Neural cell (in vitro differentiated cells): ENCODE data around the gene GALNT2. TPM values are rescaled to one million over a fixed set of nuclear protein-coding genes. Genes with fewer than 3 reads are reported as not detected.

Experiments used
- H2AFZ ChIP-seq: fragments of 200-600, 300-800 bp; sonication (generic), shearing (Covaris generic); 2 replicates; pipeline ENCODE4 v1.6.0; 2014; ENCODE audit warnings: low read depth, mild to moderate bottlenecking, antibody characterized with exemption, low read length, moderate library complexity
- H3F3A ChIP-seq: fragments of 200-600 bp; shearing (Covaris generic); 2 replicates; pipeline ENCODE4 v1.6.1; 2016; ENCODE audit warnings: mild to moderate bottlenecking, moderate library complexity, mixed read lengths, antibody characterized with exemption, low read length; ENCODE audit not compliant: insufficient read depth, poor library complexity, severe bottlenecking
- H3K27ac ChIP-seq: fragments of 200-600, 300-800 bp; sonication (generic), shearing (Covaris generic); 2 replicates; pipeline ENCODE4 v1.5.1; 2014; ENCODE audit warnings: mild to moderate bottlenecking, low read length, moderate library complexity
- H3K27me3 ChIP-seq: fragments of 300-800, 200-600 bp; sonication (generic), shearing (Covaris generic); 2 replicates; pipeline ENCODE4 v1.6.0; 2014; ENCODE audit warnings: mild to moderate bottlenecking, low read depth, low read length, moderate library complexity; ENCODE audit not compliant: insufficient read depth
- H3K36me3 ChIP-seq: fragments of 300-800, 200-600 bp; sonication (generic), shearing (Covaris generic); 2 replicates; pipeline ENCODE4 v1.5.1; 2014; ENCODE audit warnings: mild to moderate bottlenecking, antibody characterized with exemption, low read length, moderate library complexity; ENCODE audit not compliant: insufficient read depth
- H3K4me2 ChIP-seq: fragments of 300-800, 200-600 bp; sonication (generic), shearing (Covaris generic); 2 replicates; pipeline ENCODE4 v1.6.0; 2014; ENCODE audit warnings: mild to moderate bottlenecking, low read length
- H3K4me3 ChIP-seq: fragments of 300-800, 200-600 bp; sonication (generic), shearing (Covaris generic); 2 replicates; pipeline ENCODE4 v1.5.1; 2014; ENCODE audit warnings: mild to moderate bottlenecking, low read length, moderate library complexity
- H3K79me2 ChIP-seq: fragments of 200-600 bp; shearing (Covaris generic); replicated peaks from 2 replicates; pipeline ENCODE4 v1.6.0; 2014; ENCODE audit warnings: mild to moderate bottlenecking, low read length, moderate library complexity; ENCODE audit not compliant: insufficient read depth
- H3K9ac ChIP-seq: fragments of 300-800, 200-600 bp; sonication (generic), shearing (Covaris generic); 2 replicates; pipeline ENCODE4 v1.6.1; 2016; ENCODE audit warnings: mild to moderate bottlenecking, low read length, mixed read lengths
- H3K9me2 ChIP-seq: fragments of 200-600 bp; shearing (Covaris generic); 2 replicates; pipeline ENCODE4 v1.6.1; 2016; ENCODE audit warnings: mild to moderate bottlenecking, low read length, mixed read lengths; ENCODE audit not compliant: insufficient read depth
- H3K9me3 ChIP-seq: fragments of 200-600, 300-800 bp; sonication (generic), shearing (Covaris generic); 2 replicates; pipeline ENCODE4 v1.6.1; 2016; ENCODE audit warnings: mild to moderate bottlenecking, mixed run types, low read length, moderate library complexity, mixed read lengths
- H4K20me1 ChIP-seq: fragments of 200-600 bp; shearing (Covaris generic); 2 replicates; pipeline ENCODE4 v1.6.1; 2016; ENCODE audit warnings: mild to moderate bottlenecking, mixed run types; ENCODE audit not compliant: insufficient read depth
- CTCF ChIP-seq: fragments of 450-650 bp; IDR thresholded peaks from 2 replicates; pipeline ENCODE4 v1.5.1; 2014; ENCODE audit warnings: antibody characterized with exemption, mild to moderate bottlenecking, moderate library complexity; ENCODE audit not compliant: poor library complexity, severe bottlenecking
- EP300 ChIP-seq: fragments of 450-650 bp; conservative IDR thresholded peaks from 2 replicates; pipeline ENCODE4 v1.6.1; 2014; ENCODE audit warnings: antibody characterized with exemption, mild to moderate bottlenecking, moderate library complexity; ENCODE audit not compliant: poor library complexity, severe bottlenecking
- EZH2 ChIP-seq: fragments of 200-600, 300-800 bp; shearing (Covaris generic), sonication (generic); IDR thresholded peaks from 2 replicates; pipeline ENCODE4 v1.6.1; 2014; ENCODE audit warnings: antibody characterized with exemption, low read length, borderline replicate concordance, mild to moderate bottlenecking; ENCODE audit not compliant: insufficient read depth, poor library complexity, severe bottlenecking
- MXI1 ChIP-seq: fragments of 450-650 bp; conservative IDR thresholded peaks from 2 replicates; pipeline ENCODE4 v1.6.1; 2014; ENCODE audit warnings: antibody characterized with exemption, mild to moderate bottlenecking; ENCODE audit not compliant: poor library complexity, severe bottlenecking
- POLR2AphosphoS5 ChIP-seq: IDR thresholded peaks from 2 replicates; pipeline ENCODE4 v1.6.1; 2012
- RAD21 ChIP-seq: fragments of 450-650 bp; conservative IDR thresholded peaks from 2 replicates; pipeline ENCODE4 v1.6.1; 2014; ENCODE audit warnings: antibody characterized with exemption, mild to moderate bottlenecking, moderate library complexity
- REST ChIP-seq: IDR thresholded peaks from 2 replicates; pipeline ENCODE4 v1.6.1; 2012; ENCODE audit warnings: borderline replicate concordance
- SMC3 ChIP-seq: fragments of 450-650 bp; conservative IDR thresholded peaks from 2 replicates; pipeline ENCODE4 v1.6.1; 2014; ENCODE audit warnings: antibody characterized with exemption, mild to moderate bottlenecking, moderate library complexity; ENCODE audit not compliant: poor library complexity
- TAF1 ChIP-seq: IDR thresholded peaks from 2 replicates; pipeline ENCODE4 v1.6.1; 2012; ENCODE audit warnings: low read depth
- polyA plus RNA-seq: library from polyadenylated mRNA; depleted of rRNA; stranded (reverse); fragments of >200 nt; gene quantifications from 2 replicates; pipeline ENCODE4 v1.2.3, GENCODE V29; 2014

The GALNT2 gene
- polyA plus RNA-seq, 1 donor from 2014 or later, result 38.8 TPM

DNA sequence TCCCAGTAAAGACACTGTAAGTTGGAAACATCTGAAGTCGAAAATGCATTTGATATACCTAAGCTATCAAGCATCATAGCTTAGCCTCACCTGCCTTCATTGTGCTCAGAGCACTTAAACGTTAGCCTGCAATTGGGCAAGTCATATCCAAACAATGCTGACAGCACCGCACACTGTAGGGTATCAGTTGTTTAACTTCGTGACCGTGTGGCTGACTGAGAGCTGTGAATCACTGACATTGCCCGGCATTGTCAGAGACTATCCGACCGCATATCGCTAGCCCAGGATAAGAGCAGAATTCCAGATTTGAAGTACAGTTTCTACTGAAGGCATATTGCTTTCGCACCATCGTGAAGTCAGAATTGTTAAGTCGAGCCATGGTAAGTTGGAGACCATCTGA lies 41.5 kb downstream of the GALNT2 start:
- no peaks in the 10 kb centered on the region for H3K27me3 ChIP-seq
- H3K9me2 ChIP-seq, result no peaks in the 10 kb centered on the region
- H3K4me2 ChIP-seq, result no peak overlapping the region
- peaks cover 8% of the 10 kb centered on the region for H3K79me2 ChIP-seq
- no peaks in the 10 kb centered on the region for H3F3A ChIP-seq
- no peak overlapping the region for H3K9ac ChIP-seq
- no peaks in the 10 kb centered on the region for H3K9me3 ChIP-seq
- H2AFZ ChIP-seq, result no peak overlapping the region
- TF ChIP-seq SMC3 (no peak), MXI1 (no peak), RAD21 (no peak), POLR2AphosphoS5 (no peak), EZH2 (no peak), TAF1 (no peak)
- H3K4me3 ChIP-seq, result no peak overlapping the region
- H3K36me3 ChIP-seq, result peaks cover 3% of the 10 kb centered on the region
- no peak overlapping the region for H3K27ac ChIP-seq
- H4K20me1 ChIP-seq, result no peaks in the 10 kb centered on the region

- peaks cover 8% of the 10 kb centered on the region for H3K79me2 ChIP-seq
These were observed 42.0 kb downstream of the GALNT2 start for GRCh38 chr1:230109066-230109465.

More at GRCh38 chr1:230109066-230109465, 42.0 kb downstream of the GALNT2 start:
- Histone ChIP-seq H3K4me2 (no peak overlapping the region), H3K27ac (no peak overlapping the region), H3K9me3 (no peaks in the 10 kb centered on the region), H4K20me1 (no peaks in the 10 kb centered on the region), H3K9me2 (no peaks in the 10 kb centered on the region), H3K27me3 (no peaks in the 10 kb centered on the region), H3K9ac (no peak overlapping the region), H3K4me3 (no peak overlapping the region), H3F3A (no peaks in the 10 kb centered on the region), H2AFZ (no peak overlapping the region), H3K36me3 (peaks cover 3% of the 10 kb centered on the region)
- no peak for TF ChIP-seq RAD21
- TF ChIP-seq MXI1, result no peak
- TF ChIP-seq CTCF, result no peak
- no peak for TF ChIP-seq EP300
- no peak for TF ChIP-seq REST
- no peak for TF ChIP-seq TAF1
- no peak for TF ChIP-seq POLR2AphosphoS5
